Ascending aorta (tissue), 2 donors: ENCODE measurements around the gene ICA1. TPM values are rescaled to one million over a fixed set of nuclear protein-coding genes. Genes with fewer than 3 reads are reported as not detected.
"Not testable (repeated sequence)": the region's sequence is repeated elsewhere in the genome, so short reads cannot be mapped to it uniquely, and the experiment has no call there.

Experiments used
- DNase-seq, 2 donors: peaks; one replicate each; pipeline ENCODE4 v3.0.0-alpha.2; 2019; ENCODE audit warnings: low spot score in 2 of 2
- H3K27ac ChIP-seq, 2 donors: fragments of 200-600 bp; sonication (generic); one replicate each; pipeline ENCODE4 v1.5.1; 2016 to 2017; ENCODE audit warnings: mild to moderate bottlenecking in 1 of 2
- H3K27me3 ChIP-seq: fragments of 200-600 bp; sonication (generic); one replicate; pipeline ENCODE4 v1.5.1; 2017
- H3K36me3 ChIP-seq, 2 donors: fragments of 200-600 bp; sonication (generic); one replicate each; pipeline ENCODE4 v1.5.1; 2016
- H3K4me1 ChIP-seq, 2 donors: fragments of 200-600 bp; sonication (generic); one replicate each; pipeline ENCODE4 v1.5.1; 2016 to 2017; ENCODE audit warnings: mild to moderate bottlenecking in 1 of 2
- H3K4me3 ChIP-seq, 2 donors: fragments of 200-600 bp; sonication (generic); one replicate each; pipeline ENCODE4 v1.5.1; 2016 to 2017; ENCODE audit warnings: mild to moderate bottlenecking in 1 of 2
- H3K9me3 ChIP-seq, 2 donors: fragments of 200-600 bp; sonication (generic); one replicate each; pipeline ENCODE4 v1.5.1; 2016
- intact Hi-C: fragments of 100-400 bp; cut with DNase I; formaldehyde crosslinking; loops from one replicate; pipeline ENCODE4 v1.15.1; 2023
- total RNA-seq: library from RNA; depleted of rRNA; stranded (reverse); fragments of >200 nt; gene quantifications from one replicate; pipeline ENCODE4 v1.1.0, GENCODE V29; 2016
- TF ChIP-seq, protein P1 (sequence below), 3 experiments: fragments of 200-600 bp in 2 of 3; fragments of 450-650 bp in 1 of 3; sonication (generic) in 2 of 3; IDR thresholded peaks; one replicate each; pipeline ENCODE4 v1.5.1; 2016 to 2019; ENCODE audit warnings: antibody characterized with exemption in 3 of 3, mild to moderate bottlenecking in 1 of 3, moderate library complexity in 1 of 3

The ICA1 gene
- total RNA-seq, 1 donor from 2014 or later, result 18.3 TPM

DNA sequence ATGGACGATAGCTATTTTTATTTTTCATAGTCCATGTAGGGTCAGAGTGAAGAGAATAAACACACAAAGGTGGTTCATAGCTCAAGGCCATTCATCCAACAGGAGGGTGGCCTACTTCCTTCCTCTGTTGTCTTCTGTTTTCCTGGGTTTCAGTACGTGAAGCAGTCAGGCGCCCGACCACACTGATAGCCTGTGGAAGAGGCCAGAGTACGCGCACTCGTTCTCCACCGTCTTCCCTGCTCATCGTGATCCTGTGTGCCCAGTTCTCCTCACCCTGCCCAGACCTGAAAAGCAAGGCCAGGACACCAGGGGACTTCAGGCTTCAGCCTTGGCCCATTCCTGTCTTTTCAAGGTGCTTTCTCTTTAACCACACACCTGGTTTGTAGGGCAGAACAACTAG lies 158.7 kb downstream of the ICA1 start:
- H3K27ac ChIP-seq, result no peak overlapping the region
- intact Hi-C loops, result no loop called here
- no peaks in the 10 kb centered on the region for H3K4me1 ChIP-seq
- no peak for DNase-seq
- TF ChIP-seq, protein P1, sequence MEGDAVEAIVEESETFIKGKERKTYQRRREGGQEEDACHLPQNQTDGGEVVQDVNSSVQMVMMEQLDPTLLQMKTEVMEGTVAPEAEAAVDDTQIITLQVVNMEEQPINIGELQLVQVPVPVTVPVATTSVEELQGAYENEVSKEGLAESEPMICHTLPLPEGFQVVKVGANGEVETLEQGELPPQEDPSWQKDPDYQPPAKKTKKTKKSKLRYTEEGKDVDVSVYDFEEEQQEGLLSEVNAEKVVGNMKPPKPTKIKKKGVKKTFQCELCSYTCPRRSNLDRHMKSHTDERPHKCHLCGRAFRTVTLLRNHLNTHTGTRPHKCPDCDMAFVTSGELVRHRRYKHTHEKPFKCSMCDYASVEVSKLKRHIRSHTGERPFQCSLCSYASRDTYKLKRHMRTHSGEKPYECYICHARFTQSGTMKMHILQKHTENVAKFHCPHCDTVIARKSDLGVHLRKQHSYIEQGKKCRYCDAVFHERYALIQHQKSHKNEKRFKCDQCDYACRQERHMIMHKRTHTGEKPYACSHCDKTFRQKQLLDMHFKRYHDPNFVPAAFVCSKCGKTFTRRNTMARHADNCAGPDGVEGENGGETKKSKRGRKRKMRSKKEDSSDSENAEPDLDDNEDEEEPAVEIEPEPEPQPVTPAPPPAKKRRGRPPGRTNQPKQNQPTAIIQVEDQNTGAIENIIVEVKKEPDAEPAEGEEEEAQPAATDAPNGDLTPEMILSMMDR (IDR thresholded peaks at IDR 0.05), result no peak
- no peaks in the 10 kb centered on the region for H3K27me3 ChIP-seq
- no peaks in the 10 kb centered on the region for H3K36me3 ChIP-seq
- peaks cover 0 to 14% of the 10 kb centered on the region in 2 donors for H3K9me3 ChIP-seq
- H3K4me3 ChIP-seq, result no peak overlapping the region

DNA sequence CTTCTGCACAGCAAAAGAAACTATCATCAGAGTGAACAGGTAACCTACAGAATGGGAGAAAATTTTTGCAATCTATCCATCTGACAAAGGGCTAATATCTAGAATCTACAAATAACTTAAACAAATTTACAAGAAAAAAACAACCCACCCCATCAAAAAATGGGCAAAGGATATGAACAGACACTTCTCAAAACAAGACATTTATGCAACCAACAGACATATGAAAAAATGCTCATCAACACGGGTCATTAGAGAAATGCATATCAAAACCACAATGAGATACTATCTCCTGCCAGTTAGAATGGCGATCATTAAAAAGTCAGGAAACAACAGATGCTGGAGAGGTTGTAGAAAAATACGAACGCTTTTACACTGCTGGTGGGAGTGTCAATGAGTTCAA lies 160.7 kb downstream of the ICA1 start:
- H3K36me3 ChIP-seq, H3K27me3 ChIP-seq, DNase-seq, H3K27ac ChIP-seq, intact Hi-C loops, H3K4me3 ChIP-seq, H3K4me1 ChIP-seq: not testable (repeated sequence)
- peaks cover 0 to 14% of the 10 kb centered on the region in 2 donors for H3K9me3 ChIP-seq

DNA sequence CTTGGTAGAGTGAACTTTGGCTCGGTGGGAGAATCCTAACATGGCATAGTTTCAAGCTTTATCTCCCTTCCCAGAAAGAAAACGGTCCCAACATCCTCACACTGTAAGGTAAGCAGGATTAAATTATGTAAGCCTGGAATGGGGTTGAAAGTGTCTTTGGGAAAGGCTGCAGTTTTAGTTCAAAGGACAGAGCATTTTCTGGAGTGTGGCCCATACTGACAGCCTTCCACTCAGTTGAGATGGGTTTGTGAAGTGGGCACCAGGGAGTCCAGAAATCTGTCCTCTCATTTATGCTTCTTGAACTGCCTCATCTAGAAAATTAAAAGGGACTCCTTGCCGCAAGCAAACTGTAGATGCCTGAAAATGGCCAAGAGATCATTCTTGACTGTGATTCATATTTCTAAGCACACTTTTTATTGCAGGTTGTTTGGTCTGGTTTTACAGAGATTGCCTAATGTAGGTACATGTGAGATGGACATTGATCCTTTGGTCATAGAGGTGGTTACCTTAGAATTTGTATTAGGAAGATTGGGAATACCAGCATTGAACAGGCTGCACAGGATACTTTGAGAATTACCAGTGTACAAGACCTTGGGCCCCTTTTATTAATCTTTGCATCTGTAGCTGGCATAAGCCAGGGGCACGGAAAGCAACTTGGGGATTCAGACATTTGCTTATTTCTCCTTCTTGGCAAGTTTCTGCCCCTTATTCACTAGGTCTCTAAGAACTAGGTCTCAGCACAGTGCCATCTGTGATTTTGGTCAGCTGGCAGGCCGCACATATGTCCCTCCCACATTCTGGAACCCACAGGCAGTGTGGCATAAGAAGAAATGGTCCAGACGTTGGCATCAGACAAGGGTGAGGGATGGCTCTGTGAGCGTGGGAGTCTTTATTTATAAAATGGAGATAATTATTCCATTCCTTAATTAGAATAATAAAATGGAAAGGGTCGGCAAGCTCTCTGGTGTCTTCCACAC lies 167.5 kb downstream of the ICA1 start:
- intact Hi-C loops, result no loop called here
- TF ChIP-seq, protein P1 (IDR thresholded peaks at IDR 0.05), result no peak
- no peaks in the 10 kb centered on the region for H3K4me1 ChIP-seq

DNA sequence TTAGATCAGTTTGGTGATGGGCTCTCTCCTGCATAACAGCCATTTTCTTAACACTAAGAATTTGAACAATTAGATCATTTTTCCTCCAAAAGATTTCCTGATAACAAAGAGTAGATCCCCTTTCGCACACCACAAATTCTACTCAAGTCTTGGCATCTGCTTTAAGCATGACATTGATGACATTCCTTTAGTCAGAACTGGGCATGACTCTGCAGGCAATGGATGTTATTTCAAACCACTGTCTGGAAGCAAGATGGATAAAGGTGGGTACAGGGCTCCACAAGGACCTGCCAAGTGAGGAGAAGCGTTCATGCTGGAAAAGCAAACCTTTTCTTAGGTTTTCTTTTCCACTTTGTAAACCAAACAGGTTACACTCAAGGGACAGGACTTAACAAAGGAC lies 169.8 kb downstream of the ICA1 start:
- Histone ChIP-seq H3K27ac (no peak overlapping the region), H3K4me3 (no peak overlapping the region), H3K27me3 (no peaks in the 10 kb centered on the region), H3K4me1 (no peaks in the 10 kb centered on the region), H3K36me3 (no peaks in the 10 kb centered on the region), H3K9me3 (no peaks in the 10 kb centered on the region)
- no peak for DNase-seq
- TF ChIP-seq, protein P1 (IDR thresholded peaks at IDR 0.05), result no peak
- intact Hi-C loops, result no loop called here

More for the DNA sequence above, 167.5 kb downstream of the ICA1 start:
- H3K4me3 ChIP-seq, result no peak overlapping the region
- H3K27me3 ChIP-seq, result no peaks in the 10 kb centered on the region
- H3K27ac ChIP-seq, result no peak overlapping the region
- DNase-seq, result no peak
- H3K9me3 ChIP-seq, result no peaks in the 10 kb centered on the region
- no peaks in the 10 kb centered on the region for H3K36me3 ChIP-seq

DNA sequence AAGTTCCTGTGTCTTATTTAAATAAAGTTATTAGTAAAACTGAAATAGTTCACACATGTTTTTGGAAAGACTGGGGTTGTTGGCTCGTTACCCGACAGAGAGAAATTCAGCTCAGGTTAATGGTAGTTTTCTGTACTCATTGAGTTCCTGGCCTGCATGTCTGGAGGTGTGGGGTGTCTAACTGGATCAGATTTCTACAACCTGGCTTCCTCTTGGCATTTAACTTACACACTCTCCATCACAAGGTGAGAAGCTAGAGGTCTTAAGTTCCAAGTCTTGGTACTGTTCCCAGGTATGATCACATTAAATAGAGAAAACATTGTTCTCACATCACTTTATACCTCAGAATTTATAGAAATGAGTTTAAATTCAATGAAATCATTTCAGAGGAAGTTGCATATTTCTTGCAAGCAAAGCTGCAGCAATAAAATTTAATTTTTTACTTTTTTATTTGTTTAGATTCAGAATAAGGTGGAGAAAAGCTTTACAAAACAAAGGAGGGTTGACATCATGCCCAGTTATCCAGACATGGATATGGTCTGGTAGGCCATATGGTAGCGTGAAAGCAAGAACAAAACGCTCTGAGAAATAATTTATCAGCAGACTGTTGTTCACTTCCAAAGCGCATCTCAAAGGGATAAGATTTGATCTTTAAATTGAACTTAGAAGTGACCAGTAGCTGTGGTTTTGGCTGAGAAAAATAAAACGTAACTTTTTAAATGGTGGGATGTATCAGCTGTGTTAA lies 172.8 kb downstream of the ICA1 start:
- TF ChIP-seq, protein P1 (IDR thresholded peaks at IDR 0.05), result no peak
- Histone ChIP-seq H3K27ac (no peak overlapping the region), H3K9me3 (no peaks in the 10 kb centered on the region), H3K4me3 (no peak overlapping the region), H3K36me3 (peaks cover 4 to 6% of the 10 kb centered on the region in 2 donors), H3K27me3 (no peaks in the 10 kb centered on the region), H3K4me1 (no peaks in the 10 kb centered on the region)
- no peak for DNase-seq
- intact Hi-C loops, result no loop called here

DNA sequence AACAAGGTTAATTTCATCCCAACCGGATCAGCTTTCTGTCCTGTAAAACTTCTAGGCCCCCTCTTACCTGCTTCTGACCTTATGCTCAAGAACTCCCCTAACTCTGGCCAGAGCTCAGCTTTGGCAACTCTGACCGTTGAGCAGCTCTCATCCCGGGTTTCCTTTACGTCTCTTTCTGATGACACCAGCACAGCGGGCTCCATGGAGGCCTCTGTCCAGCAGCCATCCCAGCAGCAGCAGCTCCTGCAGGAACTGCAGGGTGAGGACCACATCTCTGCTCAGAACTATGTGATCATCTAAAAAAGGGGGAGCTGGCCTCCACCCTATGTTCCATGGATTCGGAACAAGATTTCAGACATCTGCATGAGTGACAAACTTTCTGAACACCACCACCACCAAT lies 175.7 kb downstream of the ICA1 start:
- TF ChIP-seq, protein P1 (IDR thresholded peaks at IDR 0.05), result no peak

More for the DNA sequence above, 175.7 kb downstream of the ICA1 start:
- H3K9me3 ChIP-seq, result no peaks in the 10 kb centered on the region
- intact Hi-C loops, result no loop called here
- H3K27me3 ChIP-seq, result no peaks in the 10 kb centered on the region
- DNase-seq, result no peak
- no peak overlapping the region for H3K27ac ChIP-seq
- H3K4me3 ChIP-seq, result no peak overlapping the region
- peaks cover 4 to 6% of the 10 kb centered on the region in 2 donors for H3K36me3 ChIP-seq
- H3K4me1 ChIP-seq, result no peaks in the 10 kb centered on the region
